ENCODE data around the gene OSER1.

OSER1 gene

GRCh38 chr20:44172572-44172950 is 38.0 kb downstream of the OSER1 start:
- no peak for DNase-seq

GRCh38 chr20:44171775-44172571 is 38.6 kb downstream of the OSER1 start:
- DNase-seq = no peak

GRCh38 chr20:44170816-44171410 is 39.7 kb downstream of the OSER1 start:
- no peak for DNase-seq

GRCh38 chr20:44167736-44168135 is 42.8 kb downstream of the OSER1 start:
- DNase-seq = no peak

- no peak for DNase-seq
Observed at GRCh38 chr20:44166477-44166876, 44.1 kb downstream of the OSER1 start.

GRCh38 chr20:44166008-44166407 is 44.6 kb downstream of the OSER1 start:
- no peak for DNase-seq

GRCh38 chr20:44160133-44160532 is 50.4 kb downstream of the OSER1 start:
- DNase-seq = no peak

- no peak for DNase-seq
Observed at GRCh38 chr20:44159711-44160110, 50.9 kb downstream of the OSER1 start.

- DNase-seq = no peak
Observed at GRCh38 chr20:44159125-44159524, 51.4 kb downstream of the OSER1 start.

GRCh38 chr20:44157061-44157460 is 53.5 kb downstream of the OSER1 start:
- no peak for DNase-seq

GRCh38 chr20:44154521-44155001 is 56.0 kb downstream of the OSER1 start:
- no peak for DNase-seq

GRCh38 chr20:44153636-44154043 is 56.9 kb downstream of the OSER1 start:
- no peak for DNase-seq

GRCh38 chr20:44151621-44152416 is 58.8 kb downstream of the OSER1 start:
- no peak for DNase-seq

- DNase-seq = no peak
Observed at GRCh38 chr20:44146272-44146671, 64.3 kb downstream of the OSER1 start.
